ENCODE data around the gene MYO7B.
A peak's percentile ranks its signal among the peaks of the same experiment; 100 is the strongest.

The MYO7B gene

DNA sequence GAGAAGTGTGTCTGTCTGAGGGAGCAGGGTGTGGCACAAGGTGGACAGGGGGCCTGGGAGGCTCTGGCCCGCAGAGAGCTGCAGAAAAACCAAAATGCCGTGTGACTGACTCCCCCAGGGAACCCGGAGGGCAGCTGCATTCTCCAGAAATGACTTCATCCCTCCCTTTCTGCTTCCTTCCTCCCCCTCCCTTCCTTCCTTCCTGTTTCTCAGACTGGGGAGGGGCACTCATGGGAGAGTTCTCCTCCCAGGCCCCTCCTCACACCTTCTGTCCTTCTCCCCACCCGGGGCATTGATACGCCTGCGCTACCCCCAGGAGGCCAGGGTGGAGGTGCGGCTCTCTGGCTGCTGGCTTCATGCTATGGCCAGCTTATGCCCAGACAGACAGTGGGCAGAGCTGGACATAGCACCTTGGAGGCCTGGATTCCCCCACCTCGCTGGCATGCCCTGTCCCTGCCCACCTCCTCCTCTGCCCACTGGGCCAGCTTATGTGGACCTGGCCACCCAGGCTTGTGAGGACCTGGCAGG, 102.3 kb downstream of the MYO7B start:
- peak; percentile 52 for DNase-seq

DNA sequence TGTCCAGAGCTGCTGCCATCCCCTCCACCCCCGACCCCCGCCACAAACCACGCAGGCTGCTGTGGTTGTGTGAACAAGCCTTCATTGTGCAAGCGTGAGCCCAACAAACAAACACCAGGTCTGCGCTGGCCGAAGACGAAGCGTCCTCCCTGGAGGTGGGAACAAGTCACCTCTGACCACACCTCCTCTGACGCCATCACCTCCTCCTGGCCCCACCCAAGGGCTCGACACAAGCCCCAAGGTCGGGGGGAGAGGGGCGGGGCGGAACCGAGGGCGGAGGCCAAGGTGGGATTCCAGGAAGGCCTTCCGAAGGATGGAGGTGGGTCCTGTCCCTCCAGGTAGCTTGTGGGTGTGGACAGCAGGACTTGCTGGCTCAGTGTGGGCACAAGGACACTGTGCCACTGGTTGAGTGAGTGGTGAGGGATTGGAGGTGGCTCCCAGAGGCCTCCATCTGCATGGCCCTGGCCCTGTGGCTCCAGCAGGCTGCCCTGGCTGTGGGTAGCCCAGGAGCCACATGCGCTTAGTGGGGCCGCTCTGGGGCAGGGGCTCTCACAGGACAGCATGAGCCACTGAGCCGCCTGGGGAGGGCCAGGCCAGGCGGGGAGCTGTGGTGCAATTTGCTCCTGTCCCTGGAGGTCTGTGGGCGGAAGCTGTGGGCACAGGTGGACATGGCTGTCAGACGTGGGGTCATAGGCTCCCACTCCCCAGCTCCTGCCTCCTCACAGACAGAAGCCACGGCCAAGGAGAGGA, 103.1 kb downstream of the MYO7B start:
- DNase-seq = no peak

DNA sequence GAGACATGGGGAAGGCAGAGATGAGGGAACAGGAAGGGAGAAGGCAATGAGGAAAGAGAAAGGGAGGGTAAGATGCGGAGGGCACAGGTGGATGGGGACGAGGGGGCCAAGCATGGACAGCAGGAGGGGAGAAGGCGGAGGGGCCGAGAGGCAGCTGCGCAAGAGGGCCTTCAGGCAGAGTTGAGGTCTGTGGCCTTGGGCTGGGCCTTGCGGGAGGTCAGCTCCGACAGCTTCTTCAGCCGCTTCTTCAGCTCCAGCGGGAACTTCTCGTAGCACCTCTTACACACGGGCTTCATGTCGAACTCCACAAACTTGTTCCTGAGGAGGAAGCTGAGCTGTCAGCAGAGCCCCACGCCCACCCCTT, 103.6 kb downstream of the MYO7B start:
- no peak for DNase-seq

DNA sequence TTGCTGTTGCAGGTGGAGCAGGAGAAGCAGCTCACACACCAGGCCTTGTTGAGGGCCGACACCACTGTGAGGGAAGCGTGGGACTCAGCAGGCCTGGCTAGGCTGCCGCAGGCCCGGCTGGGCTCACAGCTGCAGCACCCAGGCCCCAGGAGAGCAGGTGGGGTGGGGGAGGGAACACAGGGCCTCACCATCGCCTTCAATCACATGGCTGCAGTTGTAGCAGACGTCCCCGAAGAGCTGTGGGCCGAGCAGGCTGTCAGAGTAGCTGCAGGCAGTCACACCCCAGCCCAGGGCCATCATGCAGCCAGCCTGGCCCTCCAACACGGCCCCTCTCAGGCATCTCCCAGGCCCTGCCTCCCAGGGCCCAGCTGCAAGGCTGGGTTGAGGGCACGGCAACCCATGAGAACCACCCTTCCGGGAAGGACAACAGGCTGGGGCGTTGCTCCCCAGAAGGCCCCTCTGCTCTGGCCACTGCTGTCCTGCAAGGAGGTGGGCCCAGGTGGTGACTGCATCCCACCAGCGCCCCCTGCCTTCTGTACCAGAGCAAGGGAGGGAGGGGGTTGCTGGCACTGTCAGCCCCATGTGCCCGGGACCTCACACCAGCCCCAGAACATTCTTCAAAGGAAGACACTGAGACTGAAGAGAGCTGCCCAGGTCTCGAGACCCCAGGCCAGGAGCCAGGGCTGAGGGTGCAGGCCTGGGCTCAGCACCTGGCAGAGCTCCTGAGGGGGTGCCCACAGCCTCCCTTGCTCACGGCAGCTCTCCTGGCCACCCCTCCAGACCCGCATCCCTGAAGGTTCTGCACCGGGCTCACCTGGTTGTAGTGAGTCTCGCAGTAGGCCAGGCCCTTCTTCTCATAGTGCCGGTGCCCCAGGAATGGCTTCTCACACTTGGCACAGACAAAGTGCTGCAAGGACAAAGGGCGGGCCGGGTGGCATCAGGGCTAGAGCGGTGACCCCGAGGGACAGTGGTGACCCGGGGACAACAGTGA, 104.9 kb downstream of the MYO7B start:
- no peak for DNase-seq

DNA sequence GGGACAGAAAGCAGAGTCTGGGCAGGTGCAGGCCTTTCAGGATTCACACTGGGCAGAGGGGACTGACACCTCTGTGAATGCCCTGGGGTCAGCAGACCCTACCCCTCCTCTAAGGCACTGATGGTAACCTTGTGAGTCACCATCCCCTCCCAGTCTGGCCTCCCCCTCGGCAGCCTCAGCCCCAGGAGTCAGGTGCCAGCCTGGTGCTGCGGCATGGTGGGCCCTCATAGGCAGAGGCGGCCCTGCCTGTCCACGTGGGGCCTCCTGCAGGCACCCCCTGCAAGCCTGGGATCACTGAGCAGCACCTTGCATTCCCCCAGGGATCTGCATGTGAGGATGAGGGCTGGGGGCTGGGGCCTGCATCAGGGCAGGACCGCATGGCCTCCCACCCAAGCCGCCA, 105.7 kb downstream of the MYO7B start:
- DNase-seq = no peak

DNA sequence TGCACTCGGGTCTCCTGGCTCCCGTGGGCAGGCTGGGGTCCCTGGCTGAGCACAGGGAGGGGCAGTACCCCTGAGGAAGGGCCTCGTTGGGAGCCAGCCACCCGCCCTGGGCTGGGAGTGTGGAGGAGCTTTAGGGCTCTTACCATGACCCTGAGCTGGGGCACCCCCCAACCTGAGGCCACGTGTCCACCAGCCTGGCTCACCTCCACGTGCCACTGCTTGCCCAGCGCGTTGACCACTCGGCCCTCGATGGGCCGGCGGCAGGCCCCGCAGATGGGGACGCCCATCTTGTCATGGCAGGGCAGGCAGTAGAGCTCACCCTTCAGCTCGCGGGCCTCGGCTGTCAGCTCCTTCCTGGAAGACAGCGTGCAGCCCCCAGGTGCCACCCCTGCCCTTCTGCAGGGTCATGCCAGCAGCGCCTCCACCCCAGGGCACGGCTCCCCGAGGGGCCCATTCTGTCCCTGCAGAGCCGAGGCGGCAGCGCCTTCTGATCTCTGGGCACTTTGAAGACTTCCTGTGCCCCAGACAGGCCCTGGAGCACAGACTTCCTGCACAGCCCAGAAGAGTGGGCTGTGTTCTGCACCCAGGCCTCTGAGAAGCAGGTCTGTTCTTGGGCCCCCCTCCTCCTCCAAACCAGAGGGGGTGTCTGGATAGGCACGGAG, 106.5 kb downstream of the MYO7B start:
- DNase-seq = no peak

DNA sequence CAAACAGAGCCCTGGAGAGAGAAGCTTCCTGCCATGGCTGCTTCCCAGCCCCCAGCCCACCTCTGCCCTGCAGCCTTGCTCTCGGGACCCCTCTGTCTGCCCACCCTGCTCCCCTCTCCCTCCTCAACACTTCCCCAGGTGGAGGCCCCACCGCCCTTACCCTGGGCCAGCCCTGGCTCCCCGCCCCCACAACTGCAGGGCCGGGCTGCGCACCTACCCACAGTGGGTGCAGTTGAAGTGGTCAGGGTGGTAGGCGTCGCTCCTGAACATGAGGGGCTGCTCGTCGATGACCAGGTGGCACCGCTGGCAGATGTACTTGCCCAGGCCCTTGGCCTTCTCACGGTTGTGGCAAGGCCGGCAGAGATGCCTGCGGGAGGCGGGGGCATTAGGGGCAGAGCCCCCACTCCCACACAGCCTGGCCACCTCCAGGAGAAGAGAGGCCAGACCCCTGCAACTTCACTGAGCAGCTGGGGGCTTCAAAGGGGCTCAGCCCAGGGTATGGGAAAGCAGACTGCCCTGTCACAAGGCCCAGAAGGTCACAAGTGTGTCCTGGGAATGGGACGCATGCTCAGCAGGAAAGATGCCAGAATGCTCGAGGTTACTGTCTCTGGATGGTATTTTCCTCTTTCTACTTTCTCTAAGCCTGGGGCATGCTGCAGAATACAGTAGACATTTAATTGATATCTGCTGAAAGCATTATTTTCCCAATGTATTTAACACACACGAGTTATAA, 107.4 kb downstream of the MYO7B start:
- no peak for DNase-seq

DNA sequence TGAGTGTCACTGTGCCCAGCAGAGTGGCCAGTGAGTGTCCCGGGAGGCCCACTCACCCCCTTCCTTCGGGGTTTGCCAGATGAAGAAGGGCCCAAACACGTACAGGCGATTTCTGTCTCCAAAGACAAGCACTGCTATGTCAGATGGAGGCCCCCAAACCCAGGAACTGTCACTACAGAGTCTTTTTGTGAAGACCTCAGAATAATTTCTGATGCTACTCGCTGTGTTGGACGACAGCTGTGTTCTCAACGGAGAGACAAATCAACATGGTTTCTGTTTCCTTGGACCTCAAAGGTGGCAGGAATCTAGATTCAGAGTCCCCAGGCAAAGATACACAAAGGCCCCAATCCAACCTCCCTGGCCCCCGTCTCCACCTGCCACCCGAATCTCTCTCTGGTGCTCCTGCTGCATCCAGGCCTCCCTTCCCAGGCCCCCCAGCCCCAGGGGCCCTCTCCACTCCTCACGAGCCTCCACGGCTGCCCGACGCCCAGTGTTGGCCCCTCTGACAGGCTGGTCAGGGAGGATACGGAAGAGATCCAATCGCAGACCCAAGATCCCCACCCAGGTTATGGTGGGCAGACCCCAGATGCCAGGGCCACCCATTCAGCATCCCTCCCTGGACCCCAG, 108.1 kb downstream of the MYO7B start:
- no peak for DNase-seq

DNA sequence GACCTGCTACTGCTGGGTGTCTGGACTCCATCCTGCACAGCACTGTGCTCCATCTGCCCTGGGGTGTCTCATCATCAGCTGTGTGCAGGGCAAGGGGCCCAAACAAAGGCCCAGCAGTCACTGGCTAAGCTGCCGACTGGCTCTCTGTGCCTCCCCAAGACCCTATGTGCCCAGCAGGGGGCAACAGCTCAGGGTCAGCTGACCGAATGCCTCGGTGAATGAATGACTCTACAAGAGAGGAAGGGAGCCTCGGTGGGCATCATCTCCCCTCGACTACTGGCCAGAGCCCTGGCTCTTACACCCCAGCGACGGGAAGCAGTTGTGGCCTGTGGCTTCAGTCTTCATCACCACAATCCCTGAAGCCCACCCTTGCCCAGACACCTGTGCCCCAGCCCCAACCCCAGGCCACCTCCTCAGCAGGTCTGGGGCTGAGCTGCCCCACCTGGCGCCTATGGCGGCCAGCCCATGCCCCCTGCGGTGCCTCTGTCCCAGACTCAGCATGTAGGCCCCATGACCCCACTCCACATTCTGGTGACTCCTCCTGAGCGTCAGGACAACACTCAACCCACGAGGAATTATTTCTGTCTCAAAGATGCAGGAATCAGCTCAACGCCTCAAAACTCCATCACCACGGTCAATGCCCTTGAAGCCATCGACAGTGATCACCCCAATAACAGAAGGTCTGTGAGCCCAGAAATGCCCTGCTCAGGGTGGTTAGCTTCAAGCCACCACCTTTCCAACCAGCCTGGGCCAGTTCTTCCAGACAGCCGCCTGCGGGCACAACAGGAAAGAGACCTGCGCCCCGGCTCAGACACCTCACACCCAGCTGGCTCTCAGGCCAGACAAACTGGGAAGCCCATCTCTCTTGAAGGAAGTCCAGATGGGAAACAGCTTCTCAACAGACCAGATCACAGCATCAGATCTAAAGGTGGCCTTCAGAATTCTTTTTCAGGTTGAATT, 108.9 kb downstream of the MYO7B start:
- DNase-seq = no peak

DNA sequence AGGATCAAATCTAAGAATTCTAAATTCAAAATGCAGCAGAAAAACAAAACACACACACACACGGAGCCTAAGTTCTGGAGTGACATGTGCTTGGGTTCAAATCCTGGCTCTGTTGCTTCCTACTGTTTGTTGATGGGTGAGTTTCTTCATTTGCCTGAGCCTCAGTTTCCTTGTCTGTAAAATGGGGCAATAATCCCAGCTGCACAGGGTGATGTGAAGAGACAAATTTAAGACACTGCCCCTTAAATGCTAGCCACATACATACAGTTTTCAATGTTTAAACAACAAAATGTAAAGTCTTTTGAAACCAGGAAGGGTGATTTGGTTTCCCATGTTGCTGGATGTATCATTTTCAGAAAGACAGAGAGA, 109.5 kb downstream of the MYO7B start:
- DNase-seq = no peak

DNA sequence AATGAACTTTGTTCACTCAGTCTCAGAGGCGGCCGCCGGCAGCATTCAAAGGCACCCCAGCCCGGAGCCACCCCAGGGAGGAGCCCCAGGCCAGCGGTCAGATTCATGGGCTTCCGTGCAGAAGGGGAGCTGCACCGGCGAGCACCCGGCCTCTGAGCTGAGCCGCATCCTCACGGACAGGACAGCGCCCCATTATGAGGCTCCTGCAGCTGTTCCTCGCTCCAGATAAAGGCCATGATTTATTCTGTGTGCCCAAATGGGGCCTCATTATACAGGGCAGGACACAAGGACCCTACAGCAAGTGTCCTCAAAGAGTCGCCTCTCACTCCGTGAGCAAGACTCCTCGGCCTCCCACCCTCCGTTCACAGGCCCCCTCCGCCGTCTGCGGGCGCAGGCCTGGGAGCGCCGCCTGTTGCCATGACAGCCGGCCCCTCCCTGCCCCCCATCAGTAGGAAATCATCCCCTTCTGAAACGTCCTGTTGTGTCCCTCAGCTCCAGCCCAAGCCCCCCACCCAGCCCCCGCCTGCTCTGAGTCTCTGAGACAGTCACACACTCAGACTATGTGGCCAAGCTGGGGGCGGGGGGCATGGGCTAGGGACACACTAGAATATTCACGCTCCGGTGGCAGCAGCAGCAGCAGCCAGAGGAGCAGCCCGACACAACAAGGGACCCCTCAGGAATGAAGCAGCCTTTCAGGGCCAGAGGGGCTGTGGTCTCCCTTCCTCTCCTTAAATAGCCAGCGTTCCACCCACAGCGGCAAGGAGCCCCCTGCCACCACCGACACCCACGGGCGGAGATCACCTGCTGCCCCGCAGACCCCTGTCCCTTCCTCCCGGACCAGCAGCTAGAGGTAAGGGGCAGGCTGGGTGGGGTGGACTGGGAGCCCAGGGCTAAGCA, 110.2 kb downstream of the MYO7B start, which contains the start of gene GPR17:
GPR17 (plus strand) TSS at position 759 of the 897 bp plus-strand sequence. CDS start 4,583 bp downstream, outside the sequence.
- DNase-seq = no peak

DNA sequence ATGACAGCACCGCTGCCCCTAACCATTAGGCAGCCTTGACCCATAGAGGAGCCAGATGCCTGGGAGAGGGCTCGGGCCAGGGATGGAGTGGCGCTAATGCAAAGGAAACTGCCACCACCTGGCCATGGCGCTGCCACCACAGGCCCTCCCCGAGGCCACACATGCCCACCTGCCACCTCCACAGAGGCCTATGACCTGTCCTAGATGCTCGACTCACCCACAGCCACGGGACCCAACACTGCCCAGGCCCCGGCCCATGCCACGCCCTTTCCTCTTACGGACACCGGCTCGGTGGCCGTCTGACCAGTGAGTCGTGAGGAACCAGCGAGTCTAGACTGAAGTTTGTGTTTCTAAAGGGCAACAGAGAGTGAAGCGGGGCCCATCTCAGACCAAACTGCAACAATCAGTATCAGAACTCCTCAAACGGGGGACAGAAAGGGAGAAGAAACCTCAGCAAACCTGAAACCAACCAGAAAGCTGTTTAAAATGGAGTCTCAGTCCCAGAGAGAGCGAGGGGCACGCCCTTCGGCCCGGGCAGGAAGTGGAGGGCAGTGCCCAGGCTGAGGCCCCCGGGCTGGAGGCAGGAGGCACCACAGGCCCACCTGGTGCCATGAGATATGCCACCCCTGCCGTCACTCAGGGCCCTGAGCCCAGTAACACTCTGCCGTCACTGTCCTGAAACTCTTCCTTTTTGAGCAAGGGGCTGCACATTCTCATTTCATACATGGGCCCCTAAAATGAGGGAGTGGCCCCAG, 111.2 kb downstream of the MYO7B start:
- DNase-seq = no peak

DNA sequence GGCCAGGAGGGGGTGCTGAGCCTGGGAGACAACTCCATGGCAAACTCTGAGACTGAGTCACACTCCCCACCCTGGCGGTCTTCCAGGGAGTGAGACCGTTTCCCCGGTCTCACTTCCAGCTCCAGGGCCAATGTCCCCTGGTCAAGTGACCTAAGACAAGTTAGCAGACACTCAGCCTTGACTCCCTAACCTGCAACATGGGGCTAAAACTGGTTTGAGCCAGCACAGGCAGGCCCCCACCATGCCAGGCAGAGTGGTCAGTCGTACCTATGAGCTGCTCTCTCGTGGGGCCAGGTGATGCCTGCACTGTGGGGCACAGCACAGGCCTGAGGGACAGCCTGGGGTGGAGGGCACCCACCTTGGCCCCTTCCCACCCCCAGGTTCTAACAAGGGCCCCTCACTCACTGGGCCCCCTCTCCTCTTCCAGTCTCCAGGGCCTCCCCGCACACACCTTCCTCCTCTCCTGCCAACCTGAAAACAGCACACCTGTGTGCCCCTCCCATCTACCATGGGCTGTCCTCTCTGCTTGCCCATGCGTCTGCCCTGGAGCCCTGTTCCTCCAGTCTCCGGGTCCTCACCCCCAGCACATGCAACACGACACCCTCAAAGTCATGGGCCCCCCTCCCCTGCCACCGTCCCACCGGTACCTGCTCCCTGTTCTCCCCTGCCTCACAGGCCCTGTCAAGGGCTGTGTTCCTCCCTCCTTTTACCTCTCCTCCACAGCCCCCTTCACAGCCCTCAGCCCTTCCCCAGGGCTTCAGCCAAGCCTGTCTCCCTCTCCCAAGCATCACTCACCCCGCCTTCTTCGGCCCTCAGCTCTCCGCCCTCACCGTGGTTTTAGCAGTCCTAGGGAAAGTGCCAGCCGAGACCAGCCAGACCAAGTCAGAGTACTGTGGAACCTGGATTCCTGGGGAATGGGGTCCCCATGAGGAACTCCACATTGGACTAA, 112.0 kb downstream of the MYO7B start:
- DNase-seq = no peak

DNA sequence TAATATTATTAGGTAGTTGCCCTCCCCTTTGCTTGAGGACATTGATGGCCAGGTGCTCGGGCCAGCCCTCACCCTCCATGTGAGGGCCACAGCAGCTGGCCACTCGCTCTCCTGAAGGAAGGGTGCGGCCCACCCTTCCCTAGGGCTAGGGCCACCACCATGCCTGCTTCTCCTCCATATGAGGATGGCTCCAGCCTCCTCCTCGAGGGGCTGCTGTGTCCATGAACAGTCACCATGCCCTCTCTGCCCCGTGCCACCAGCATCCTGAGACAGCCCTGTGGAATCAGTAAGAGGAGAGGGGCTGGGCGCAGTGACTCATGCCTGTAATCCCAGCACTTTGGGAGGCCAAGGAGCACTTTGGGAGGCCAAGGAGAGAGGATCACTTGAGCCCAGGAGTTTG, 112.8 kb downstream of the MYO7B start:
- DNase-seq = no peak

DNA sequence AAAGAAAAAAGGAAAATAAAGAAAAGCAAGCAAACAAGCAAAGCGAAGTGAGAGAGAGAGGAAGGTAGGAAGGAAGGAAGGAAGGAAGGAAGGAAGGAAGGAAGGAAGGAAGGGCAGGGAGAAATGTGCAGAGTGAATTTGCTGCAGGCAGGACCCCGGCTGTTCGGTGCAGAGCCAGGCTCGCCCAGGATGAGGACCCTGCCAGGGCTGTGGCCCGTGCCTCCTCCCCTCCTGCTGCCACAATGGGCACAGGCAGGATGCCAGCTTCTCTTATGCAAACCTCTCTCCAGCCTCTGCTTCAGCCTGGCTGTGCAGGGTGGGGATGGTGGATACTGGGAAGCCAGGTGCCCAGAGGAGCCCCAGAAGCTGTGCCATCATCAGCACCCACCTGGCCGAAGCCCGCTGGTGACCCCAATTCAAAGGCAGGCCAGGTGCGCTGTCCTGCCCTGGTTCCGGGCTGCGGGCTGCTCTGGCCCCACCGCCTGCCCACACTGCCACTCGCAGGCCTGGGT, 113.7 kb downstream of the MYO7B start:
- DNase-seq = no peak

DNA sequence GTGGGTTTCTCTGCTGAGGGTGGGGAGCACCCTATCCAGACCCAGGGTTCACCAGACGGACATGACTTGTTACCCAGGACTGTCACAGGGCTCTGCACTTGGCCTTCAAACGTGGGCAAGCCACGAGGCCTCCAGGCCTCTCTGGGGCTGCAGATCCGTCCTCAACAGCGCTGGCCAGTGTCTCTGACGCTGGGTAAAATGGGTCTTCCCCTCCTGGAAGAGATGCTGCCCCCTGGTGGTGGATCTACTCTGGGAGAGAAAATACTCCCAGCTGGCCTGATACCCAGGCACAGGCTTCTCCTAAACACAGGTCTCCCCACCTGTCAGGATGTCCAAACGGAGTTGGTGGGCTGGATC, 114.2 kb downstream of the MYO7B start:
- peak; percentile 64 for DNase-seq
